Amygdala (tissue), 56 donors: ENCODE data around the gene IMMP2L.
A peak's percentile ranks its signal among the peaks of the same experiment; 100 is the strongest.

Source experiments
- DNase-seq, 56 donors: peaks; one replicate each; lab custom pipeline; 2025; lab: John Stamatoyannopoulos, UW

Gene IMMP2L

DNA sequence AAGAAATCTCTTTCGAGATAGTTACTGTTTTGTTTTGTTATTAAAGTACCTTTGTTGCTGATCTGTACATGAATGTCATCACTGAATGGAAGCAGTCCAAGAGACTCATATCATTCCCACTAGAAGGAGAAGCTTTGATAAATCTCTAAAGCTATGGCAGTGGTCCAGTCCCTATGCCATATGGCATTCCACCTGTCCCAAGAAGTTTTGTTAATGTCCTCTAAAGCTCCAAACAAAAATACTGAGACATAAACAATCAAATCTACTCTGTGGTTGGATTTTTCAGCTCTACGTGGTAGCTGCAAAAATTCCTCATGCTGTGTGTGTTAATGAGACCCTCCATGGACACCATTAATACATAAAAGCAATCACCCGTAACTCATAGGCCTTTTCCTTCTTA lies 377.3 kb downstream of the IMMP2L start:
- no peak for DNase-seq

DNA sequence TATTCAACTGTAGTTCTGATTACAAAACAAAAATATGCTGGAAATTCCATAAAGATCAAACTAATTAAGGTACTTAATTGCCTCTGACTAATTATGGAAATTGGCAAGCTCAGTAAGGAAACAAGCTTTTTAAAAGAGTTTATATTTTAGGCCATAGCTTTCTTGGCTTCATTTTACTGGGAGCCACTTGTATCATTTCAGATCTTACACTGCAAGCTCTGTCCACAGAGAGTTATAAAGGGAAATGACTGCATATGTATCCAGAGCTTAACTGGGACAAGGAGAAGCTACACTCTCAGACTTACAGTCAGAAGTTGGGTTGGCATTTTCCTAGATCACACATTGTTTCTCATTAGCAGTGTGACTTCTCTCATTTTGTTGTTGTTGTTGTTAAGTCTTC lies 379.0 kb downstream of the IMMP2L start:
- DNase-seq: no peak

DNA sequence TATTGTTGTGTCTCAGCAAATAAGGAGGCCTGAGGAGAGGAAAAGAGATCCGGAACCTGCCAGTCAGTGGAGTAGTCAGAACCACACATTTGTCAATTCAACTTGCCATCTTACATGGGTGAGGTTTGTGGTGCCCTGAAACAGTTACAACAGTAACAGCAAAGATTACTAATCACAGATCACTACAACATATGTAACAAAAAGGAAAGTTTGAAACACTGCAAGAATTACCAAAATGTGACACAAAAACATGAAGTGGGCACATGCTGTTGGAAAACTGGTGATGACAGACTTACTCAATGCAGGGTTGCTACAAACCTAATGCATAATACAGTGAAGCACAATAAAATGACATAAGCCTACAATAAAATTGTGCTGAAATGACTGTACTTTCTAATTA lies 382.0 kb downstream of the IMMP2L start:
- no peak for DNase-seq

DNA sequence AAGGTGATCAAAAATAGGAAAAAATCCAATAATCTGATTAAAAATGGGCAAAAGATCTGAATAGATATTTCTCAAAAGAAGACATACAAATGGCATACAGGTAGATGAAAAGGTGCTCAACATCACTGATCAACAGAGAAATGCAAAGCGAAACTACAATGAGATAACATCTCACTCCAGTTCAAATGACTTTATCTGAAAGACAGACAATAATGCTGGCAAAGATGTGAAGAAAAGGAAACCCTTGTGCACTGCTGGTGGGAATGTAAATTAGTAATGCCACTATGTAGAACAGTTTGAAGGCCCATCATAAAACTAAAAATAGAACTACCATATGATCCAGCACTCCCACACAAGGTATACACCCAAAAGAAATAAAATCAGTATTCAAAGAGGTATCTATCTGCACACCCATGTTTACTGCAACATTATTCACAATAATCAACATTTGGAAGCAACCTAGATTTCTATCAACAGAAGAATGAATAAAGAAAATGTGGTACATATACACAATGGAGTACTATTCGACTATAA lies 386.3 kb downstream of the IMMP2L start:
- no peak for DNase-seq

DNA sequence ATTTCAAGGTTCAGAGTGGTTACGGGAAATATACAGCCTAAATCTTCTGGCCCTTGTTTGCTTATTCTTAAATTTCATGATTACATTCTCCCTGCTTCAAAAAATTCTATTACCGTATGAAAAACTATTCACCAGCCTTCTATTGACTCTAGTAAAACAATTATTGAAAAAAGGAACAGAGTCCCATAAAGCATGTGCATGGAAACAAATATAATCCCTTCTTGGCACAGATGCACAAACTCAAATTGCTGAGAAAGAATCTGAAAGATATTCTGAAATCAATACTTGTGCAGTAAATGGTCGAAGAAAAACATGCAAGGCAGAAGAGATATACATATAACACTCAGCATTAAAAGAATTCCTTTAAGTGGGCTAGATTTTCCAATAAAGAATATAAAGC lies 387.8 kb downstream of the IMMP2L start:
- no peak for DNase-seq

DNA sequence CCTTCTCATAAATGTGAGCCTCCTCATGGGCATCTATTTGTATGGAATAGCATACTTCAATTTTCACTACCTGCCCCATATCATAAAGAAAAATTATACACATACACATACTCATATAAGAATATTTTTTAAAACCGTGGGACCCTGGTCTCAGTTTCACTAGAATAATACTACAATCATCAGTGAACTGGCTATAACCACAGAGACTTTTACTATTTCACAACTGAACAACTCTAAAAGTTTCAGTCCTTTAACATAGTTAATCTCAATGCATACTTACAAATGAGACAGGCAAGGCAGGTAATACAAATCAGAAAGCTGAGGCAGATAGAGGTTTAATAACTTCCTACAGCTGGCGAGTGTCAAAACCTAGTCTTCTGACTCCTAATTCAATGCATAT lies 388.3 kb downstream of the IMMP2L start:
- DNase-seq: no peak

DNA sequence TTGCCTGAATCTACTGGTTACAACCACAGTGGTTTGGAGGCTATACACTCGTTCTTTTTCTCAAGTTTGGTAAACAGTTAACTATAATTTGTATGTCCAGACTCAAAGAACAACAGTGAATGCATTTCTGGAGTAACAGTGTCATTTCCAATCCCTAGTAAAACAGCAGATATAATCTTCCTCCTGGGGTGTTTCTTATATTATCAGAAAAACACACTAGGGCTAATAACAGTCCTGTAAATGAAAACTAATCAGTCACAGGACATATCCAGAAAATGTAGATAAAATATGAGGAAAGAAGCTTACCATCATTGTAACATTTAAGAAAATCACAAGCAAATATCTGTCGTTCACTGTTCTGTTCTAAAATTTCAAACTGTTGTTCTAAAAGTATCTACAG lies 388.8 kb downstream of the IMMP2L start:
- DNase-seq: no peak

DNA sequence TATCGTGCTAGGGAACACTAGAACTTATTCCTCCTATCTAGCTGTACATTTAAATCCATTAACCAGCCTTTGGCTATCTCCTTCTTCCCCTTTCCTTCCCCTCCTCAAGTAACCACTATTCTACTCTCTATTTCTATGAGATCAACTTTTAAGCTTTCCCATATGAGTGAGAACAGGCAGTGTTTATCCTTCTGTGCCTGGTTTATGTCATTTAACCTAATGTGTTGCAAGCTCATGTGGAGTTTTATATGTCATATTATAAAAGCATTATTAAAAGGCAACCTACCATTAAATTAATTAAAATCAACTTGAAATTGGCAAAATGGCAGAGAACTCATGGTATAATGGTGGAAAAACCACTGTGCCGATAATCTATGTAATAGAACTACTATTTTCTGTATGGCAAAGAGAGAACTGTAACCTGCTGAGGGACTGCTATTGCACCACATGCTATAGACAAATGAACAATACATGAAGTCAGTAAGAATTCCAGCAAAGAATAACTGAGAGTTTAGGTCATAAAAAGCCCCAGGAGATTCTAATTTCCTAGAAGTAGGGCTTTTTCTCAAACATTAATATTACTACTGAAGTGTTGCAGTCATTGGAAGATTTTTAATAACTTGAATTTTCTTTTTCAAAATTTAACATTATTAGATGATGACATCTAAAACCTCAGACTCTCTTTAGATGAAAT lies 389.6 kb downstream of the IMMP2L start:
- no peak for DNase-seq

DNA sequence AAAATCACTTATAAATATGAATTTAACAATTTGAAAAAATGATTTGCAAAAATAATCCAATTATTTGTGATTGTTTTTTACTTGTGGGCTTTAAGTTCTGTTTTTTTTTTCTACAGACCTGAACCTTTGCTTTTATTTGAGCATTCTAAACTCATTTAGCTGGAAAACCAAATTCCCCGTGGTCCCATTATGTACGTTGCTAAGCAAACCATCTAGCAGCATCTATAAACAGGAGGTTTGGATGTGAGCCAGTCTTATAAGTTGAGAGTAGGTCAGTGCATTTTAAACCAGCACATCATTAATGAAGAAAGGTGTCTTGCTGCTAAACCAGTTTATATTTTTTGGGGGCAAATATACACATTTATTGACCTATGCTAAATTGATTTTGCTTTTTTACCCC lies 394.1 kb downstream of the IMMP2L start:
- DNase-seq: no peak

DNA sequence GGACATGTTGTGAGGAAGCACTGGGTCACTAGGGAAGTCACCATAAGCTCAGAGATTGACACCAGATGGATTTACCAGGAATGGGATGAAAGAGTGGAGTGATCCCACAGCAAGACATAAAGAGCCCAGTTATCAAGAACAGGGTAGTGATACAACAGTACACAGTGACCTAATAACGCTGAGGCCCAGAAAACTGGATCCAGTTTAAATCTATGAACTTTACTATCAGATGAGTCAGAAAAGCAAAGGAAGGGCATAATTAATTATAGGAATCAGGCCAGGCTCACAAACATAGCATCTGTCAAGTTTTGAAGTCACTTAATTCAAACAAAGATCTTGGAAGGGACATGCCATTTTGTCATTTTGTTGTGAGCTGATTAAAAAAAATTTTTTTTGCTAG lies 397.9 kb downstream of the IMMP2L start:
- DNase-seq: no peak

DNA sequence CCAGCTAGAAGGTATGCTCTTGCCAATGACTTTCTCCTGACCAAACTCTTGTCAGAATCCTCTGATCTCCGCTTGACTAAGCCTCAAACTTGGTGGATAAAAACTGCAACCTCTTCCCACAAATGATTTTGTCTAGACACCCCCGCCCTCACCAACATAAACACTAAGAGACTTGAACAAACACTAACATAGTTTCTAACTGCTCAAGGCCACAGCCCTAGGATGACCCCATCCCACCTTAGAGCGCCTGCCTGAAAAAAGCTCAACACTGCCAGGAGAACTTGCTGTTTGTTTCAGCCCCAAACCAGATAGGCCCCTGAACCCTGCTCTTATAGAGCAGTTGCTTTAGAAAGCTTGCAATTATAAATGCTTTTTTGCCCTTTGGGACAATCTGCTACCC lies 399.6 kb downstream of the IMMP2L start:
- no peak for DNase-seq

DNA sequence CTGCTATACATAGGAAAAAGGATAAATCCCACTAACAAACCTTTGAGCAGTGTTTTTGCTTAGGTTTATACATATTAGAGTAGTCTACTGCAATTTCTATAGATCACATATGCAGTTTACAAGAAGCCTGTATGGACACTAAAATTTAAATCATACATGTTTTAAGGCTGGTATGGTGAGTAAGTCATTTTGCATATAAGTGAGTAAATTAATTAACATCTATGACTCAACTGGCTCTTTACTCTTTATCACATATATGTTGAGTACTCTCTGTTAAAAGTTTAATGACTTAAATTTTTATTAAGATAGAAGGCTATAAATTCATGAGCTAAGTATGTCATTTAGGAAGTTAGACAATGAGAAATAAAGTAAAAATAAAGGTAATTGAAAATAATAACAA lies 402.0 kb downstream of the IMMP2L start:
- no peak for DNase-seq

DNA sequence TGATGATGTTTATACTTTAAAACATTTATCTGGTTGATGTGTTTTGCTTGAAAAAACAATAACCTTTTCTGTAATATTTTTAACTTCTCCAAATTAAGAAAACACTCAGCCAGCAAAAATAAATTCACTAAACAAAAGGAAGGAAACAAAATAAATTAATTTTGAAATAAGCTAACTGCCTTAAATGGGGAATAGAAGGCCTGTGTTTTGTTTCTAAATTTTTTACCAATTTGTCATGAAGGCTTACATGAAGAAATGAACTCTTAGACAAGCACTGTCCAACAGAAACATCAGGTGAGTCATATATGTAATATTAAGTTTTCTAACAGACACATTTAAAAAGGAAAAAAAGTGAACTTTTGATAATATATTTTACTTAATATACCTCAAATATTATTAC lies 402.9 kb downstream of the IMMP2L start:
- DNase-seq: no peak

DNA sequence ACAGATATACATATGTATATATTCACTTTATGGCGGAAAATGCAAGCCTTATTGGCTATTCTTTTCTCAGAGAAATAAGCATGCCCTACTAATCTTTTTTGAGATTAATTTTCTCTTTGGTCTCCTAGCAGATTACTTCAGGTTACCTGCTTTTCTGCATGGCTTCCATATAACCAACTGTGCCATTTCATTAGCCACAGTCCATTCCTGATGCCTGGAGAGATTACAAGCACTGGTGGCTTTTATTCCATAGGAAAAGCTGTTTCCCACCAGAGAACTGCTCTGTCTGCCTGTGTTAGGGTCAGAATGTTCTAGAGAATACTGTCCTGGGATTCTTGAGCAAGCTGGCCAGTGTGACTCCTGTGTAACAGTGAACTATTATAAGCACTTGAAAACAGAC lies 411.6 kb downstream of the IMMP2L start:
- DNase-seq: no peak

DNA sequence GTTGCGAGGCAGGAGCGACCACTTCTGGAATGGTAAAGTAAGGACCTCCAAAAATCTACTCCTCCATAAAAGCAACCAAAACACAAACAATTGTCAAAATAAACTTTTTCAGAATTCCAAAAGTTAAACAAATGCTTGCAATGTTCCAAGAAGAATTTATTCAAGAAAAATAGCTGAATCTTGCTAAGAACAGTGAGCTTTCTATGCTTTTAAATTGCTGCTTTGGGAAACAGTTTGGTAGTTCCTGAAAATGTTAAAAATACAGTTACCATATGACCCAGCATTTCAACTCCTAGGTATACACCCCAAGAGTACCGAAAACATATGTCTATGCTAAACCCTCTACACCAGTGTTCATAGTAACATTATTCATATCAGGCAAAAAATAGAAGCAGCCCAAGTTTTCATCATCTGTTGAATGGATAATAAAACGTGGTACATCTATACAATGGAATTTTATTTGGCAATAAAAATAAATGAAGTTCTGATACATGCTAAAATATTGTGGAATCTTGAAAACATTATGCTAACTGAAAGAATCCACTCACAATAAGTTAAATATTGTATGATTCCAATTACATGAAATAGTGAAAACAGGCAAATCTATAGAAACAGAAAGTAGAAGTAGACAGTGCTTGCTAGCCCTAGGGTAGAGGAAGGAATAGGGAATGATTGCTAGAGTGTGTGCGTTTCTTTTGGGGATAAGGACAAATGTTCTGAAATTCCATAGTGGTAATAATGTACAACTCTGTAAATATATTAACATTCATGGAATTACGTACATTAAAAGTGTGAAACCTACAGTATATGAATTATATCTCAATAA lies 414.4 kb downstream of the IMMP2L start:
- no peak for DNase-seq

DNA sequence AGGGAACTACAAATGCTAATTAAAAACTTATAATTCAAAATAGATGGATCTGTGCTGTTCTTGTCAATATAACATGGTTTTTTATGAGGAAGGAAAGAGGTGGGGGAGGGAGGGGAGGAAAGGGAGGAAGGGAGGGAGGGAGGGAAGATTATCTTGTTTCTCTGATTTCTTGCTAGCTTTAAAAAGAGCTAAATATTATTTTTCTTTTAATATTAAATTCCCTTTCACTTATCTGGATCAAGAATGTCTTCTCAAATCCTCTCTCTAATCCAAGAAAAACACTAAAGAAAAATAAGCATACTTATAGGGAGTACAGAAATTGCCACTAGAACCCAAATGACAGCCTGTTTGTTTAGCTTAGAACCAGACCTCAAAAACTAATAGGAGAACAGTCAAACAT lies 416.2 kb downstream of the IMMP2L start:
- DNase-seq: no peak

DNA sequence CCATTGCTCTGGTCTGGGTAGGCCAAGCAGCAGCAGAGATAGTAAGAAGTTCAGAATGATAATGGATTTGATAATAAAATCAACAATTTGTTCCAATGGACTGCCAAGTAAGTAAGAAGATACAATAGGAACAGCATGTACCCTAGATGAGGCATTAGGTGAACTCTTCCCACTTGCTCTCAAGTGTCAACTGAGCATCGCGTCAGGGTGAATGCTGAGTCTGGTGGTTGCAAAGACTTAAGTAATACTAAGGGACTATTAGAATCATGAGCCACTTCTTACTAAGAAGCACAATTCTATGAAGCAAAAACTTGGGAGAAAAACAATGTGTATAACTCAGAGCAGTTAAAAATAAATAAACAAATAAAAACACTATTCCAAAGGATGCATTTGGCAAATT lies 416.8 kb downstream of the IMMP2L start:
- no peak for DNase-seq

DNA sequence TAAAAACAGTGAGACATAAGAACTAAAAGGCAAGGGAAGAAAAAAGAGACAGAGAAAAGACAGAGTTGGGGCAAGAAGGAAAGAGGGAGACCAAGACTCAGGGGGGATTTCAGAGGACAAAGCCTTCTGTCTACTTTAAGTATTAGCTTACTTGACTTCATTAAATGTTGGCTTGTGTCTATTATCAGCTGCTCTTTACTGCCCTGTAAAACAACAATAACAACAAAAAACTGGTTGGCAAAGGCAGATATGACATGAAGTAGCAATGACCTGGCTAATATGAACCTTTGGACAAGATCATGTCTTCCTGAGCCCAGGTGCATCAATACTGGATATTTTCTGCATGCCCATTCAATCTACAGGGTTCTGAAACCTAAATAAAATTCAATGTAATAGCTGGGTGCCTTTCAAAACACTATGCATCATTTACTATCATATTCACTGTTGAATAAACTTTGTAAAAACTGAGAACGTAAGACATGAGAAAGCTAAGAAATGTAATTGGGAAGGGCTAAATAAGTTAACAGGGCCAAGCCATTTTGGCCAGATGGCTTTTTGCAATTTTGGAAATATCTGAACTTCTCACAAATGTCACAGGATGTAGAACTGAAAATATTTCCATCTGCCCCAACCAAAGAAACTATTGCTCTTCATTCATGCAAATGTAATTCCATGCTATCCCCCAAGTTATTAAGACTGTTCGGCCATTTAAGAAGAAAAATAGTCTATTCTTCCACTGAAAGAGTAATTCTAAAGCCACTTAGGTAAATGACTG lies 422.0 kb downstream of the IMMP2L start:
- DNase-seq: no peak

DNA sequence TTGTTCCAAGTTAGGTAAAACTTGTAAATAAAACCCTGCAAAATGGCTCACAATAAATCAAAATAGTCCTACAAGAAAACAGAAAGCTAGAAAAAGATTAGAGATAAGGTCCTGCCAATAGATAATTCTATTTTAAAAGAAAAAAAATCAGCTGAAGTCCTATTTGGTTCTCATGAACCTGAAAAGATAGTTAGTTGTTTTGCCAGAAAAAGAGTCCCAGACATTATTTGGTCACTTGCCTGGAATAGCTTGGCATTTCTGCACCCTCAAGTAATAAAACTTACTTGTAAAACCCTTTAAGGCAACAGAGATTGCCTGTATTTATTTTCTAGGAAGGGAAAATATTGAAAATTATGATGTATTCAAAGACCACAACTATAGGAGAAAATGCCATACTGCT lies 423.7 kb downstream of the IMMP2L start:
- no peak for DNase-seq

DNA sequence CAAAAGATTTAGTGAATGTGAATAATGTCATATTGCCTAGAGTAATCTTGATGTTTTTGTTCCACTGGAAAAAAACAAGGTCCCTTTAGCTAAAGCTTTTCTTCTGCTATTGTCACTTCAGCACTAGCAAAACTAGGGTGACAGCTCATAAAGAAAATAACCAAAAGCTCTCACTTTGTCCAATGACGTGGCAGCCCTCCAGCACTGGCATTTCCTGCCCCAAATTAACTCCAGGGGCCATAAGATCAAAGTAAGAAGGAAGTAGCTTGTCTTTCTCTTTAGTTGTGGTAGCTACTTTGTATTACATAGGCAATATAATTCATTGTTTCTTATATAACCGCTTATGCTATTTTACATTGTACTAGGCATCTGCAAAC lies 424.1 kb downstream of the IMMP2L start:
- peak in 13 of 56 donors; percentile 0 to 42 (median 4) for DNase-seq
